K562 (cell line): Measurements from ENCODE around the gene FAM83G.

Experiments used
- CHD4 ChIP-seq: fragments of 200-600 bp; sonication (generic); IDR thresholded peaks from 3 replicates; pipeline ENCODE4 v1.6.1; 2012; ENCODE audit warnings: low read depth, mild to moderate bottlenecking, mixed read lengths, low read length, inconsistent platforms; ENCODE audit not compliant: insufficient read depth, insufficient replicate concordance, poor library complexity, severe bottlenecking
- NR1H2 ChIP-seq: sonication (generic); formaldehyde crosslinking; IDR thresholded peaks from 2 replicates; pipeline ENCODE4 v1.4.0; 2020; ENCODE audit warnings: mild to moderate bottlenecking, missing genetic modification reagents
- POLR2AphosphoS5 ChIP-seq: IDR thresholded peaks from 2 replicates; pipeline ENCODE4 v1.6.1; 2011; ENCODE audit warnings: mild to moderate bottlenecking, low read depth, low read length, moderate library complexity; ENCODE audit not compliant: control insufficient read depth, insufficient read depth
- TARDBP ChIP-seq: fragments of 450-650 bp; IDR thresholded peaks from 2 replicates; pipeline ENCODE4 v1.6.1; 2016
- ZNF239 ChIP-seq: fragments of 250-450 bp; sonication (Bioruptor Pico); IDR thresholded peaks from 2 replicates; pipeline ENCODE4 v1.4.0; 2020; ENCODE audit warnings: mild to moderate bottlenecking
- TF ChIP-seq, protein P1 (sequence below), 3 experiments: IDR thresholded peaks in 2 of 3; conservative IDR thresholded peaks in 1 of 3; 2 replicates each; pipeline ENCODE4 v1.5.1; 2011 to 2012; ENCODE audit warnings: low read length in 3 of 3, mild to moderate bottlenecking in 3 of 3, control low read depth in 2 of 3, improper control_type of control experiment in 1 of 3, inconsistent platforms in 1 of 3, low read depth in 1 of 3, mixed read lengths in 1 of 3, moderate library complexity in 1 of 3; ENCODE audit not compliant: insufficient read depth in 2 of 3

DNA sequence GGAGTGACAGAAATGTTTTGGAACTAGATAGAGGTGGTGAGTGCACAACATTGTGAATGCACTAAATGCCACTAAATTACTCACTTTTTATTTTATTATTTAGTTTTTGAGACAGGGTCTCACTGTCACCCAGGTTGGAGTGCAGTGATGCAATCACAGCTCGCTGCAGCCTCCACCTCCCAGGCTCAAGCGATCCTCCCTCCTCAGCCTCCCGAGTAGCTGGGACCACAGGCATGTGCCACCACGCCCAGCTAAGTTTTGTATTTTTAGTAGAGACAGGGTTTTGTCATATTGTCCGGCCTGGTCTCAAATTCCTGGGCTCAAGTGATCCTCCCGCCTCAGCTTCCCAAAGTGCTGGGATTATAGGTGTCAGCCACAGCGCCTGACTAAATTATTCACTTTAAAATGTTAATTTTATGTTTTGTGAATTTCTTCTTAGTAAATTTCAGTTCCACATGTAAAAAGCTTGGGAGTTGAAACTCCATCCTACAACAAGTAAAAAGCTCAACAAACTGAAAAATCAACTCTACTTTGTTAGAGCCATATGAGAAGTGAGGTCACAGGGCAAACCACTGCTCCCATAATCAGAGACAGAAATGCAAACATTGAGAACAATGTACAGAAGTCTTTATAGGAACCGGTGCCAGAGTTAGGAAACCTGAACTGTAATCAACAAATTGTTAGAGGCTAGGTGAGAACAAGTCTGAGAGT, 66.4 kb downstream of the FAM83G start:
- no peak for TF ChIP-seq POLR2AphosphoS5
- TF ChIP-seq CHD4: no peak
- no peak for TF ChIP-seq TARDBP
- no peak for TF ChIP-seq NR1H2 (CRISPR knock-in tag)
- TF ChIP-seq, protein P1, sequence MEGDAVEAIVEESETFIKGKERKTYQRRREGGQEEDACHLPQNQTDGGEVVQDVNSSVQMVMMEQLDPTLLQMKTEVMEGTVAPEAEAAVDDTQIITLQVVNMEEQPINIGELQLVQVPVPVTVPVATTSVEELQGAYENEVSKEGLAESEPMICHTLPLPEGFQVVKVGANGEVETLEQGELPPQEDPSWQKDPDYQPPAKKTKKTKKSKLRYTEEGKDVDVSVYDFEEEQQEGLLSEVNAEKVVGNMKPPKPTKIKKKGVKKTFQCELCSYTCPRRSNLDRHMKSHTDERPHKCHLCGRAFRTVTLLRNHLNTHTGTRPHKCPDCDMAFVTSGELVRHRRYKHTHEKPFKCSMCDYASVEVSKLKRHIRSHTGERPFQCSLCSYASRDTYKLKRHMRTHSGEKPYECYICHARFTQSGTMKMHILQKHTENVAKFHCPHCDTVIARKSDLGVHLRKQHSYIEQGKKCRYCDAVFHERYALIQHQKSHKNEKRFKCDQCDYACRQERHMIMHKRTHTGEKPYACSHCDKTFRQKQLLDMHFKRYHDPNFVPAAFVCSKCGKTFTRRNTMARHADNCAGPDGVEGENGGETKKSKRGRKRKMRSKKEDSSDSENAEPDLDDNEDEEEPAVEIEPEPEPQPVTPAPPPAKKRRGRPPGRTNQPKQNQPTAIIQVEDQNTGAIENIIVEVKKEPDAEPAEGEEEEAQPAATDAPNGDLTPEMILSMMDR (IDR thresholded peaks at IDR 0.05 in 2 of 3, conservative IDR thresholded peaks at IDR 0.05 in 1 of 3; ENCODE audit: insufficient read depth in 2 of 3, low read depth in 1 of 3, low read length in 3 of 3): no peak
- TF ChIP-seq ZNF239: no peak
